ENCODE measurements around the gene VPS13D. TPM values are rescaled to one million over a fixed set of nuclear protein-coding genes. Genes with fewer than 3 reads are reported as not detected.

Gene VPS13D
- total and polyA plus RNA-seq, 2 of the 4 experiments (the other 2 are of a cell fraction), result 9.0 to 16.3 TPM

- POLR2A ChIA-PET (ENCODE audit: unreplicated experiment), result no interaction called here
These were observed 139.4 kb downstream of the VPS13D start for GRCh38 chr1:12369258-12369657.

More at GRCh38 chr1:12369258-12369657, 139.4 kb downstream of the VPS13D start:
- Histone ChIP-seq H3K79me1 (ENCODE audit: low read depth in 1 of 2, low read length in 2 of 2) (0 out of 4 replicates have a peak, but pooled peaks cover 0 to 3% of the 10 kb centered on the region in 2 experiments), H3K4me2 (ENCODE audit: low read depth, low read length) (no peak overlapping the region), H3K4me1 (ENCODE audit: control insufficient read depth, insufficient read depth, low read length) (no peaks in the 10 kb centered on the region; the same call in 1 of the 2 replicates), H4K8ac (ENCODE audit: low read depth in 2 of 2, low read length in 2 of 2) (no peak overlapping the region), H3K9me1 (ENCODE audit: insufficient read depth, low read length) (peaks cover 3% of the 10 kb centered on the region), H3K56ac (ENCODE audit: extremely low read depth, insufficient read depth, low read length) (no peak overlapping the region), H3K23ac (ENCODE audit: low read depth, low read length) (no peak overlapping the region), H3K36me3 (ENCODE audit: control insufficient read depth, insufficient read depth, low read length) (peaks cover 12% of the 10 kb centered on the region), H3K4ac (ENCODE audit: low read depth, low read length) (no peak overlapping the region), H2AK9ac (replicated peaks; ENCODE audit: low read depth, low read length, poor library complexity) (no peak overlapping the region), H4K5ac (ENCODE audit: low read depth, low read length) (no peak overlapping the region), H3K9me3 (ENCODE audit: control insufficient read depth, insufficient read depth, low read length) (no peaks in the 10 kb centered on the region), H3K9ac (ENCODE audit: low read depth, low read length) (no peak overlapping the region), H3K18ac (ENCODE audit: low read depth, low read length) (no peak overlapping the region), H2AK5ac (ENCODE audit: low read depth, low read length) (no peak overlapping the region), H2BK5ac (ENCODE audit: low read depth, low read length, poor library complexity, severe bottlenecking) (no peak overlapping the region), H2BK20ac (ENCODE audit: low read depth, low read length) (no peak overlapping the region), H3K27ac (ENCODE audit: insufficient read depth, low read length) (no peak overlapping the region), H2BK120ac (ENCODE audit: low read depth, low read length) (no peak overlapping the region), H3K27me3 (ENCODE audit: control insufficient read depth, insufficient read depth, low read length) (no peaks in the 10 kb centered on the region), H2BK15ac (ENCODE audit: low read depth, low read length) (no peak overlapping the region), H3K4me3 (ENCODE audit: insufficient read depth, low read depth, low read length) (no peak overlapping the region), H4K20me1 (ENCODE audit: insufficient read depth, low read length) (no peaks in the 10 kb centered on the region), H4K91ac (ENCODE audit: insufficient read depth, low read depth, low read length) (no peak overlapping the region), H2AFZ (replicated peaks; ENCODE audit: low read length, poor library complexity) (no peak overlapping the region), H3K14ac (replicated peaks; ENCODE audit: low read depth, low read length) (no peak overlapping the region)
- DNase-seq (peak; percentile 46), ATAC-seq (ENCODE audit: low read depth) (no peak)
- in situ Hi-C loops (cut with MboI; ENCODE audit: low sequenced_read_pairs) (no loop called here), dilution Hi-C loops (cut with HindIII; ENCODE audit: low sequenced_read_pairs, unreplicated experiment) (no loop called here), intact Hi-C loops (cut with micrococcal nuclease) (no loop called here)
- CTCF ChIA-PET, result no interaction called here
- 60% methylated on average over 1 of the region's 6 CpGs; no CpG with 5 or more reads in 1 of the 2 experiments for WGBS, 2 experiments (ENCODE audit: extremely low coverage in 2 of 2, insufficient read length in 1 of 2)
- no TSS peak for BruUV-seq (replicated peaks)
- TF ChIP-seq MXI1 (IDR thresholded peaks at IDR 0.05; ENCODE audit: borderline replicate concordance, low read depth, low read length) (no peak), CTCF (conservative IDR thresholded peaks at IDR 0.05; ENCODE audit: low read depth, low read length) (no peak), CHD1 (IDR thresholded peaks at IDR 0.05; ENCODE audit: low read depth, low read length) (no peak), POLR2A (IDR thresholded peaks at IDR 0.05; ENCODE audit: low read depth, low read length) (no peak), MAFK (IDR thresholded peaks at IDR 0.05; ENCODE audit: low read depth, low read length) (no peak), RAD21 (IDR thresholded peaks at IDR 0.05; ENCODE audit: low read length) (no peak), SMC3 (IDR thresholded peaks at IDR 0.05; ENCODE audit: low read depth, low read length) (no peak)
